Body of pancreas (tissue), 4 donors: ENCODE data around the gene LMBR1L. TPM values are rescaled to one million over a fixed set of nuclear protein-coding genes. Genes with fewer than 3 reads are reported as not detected.

Experiments used
- ATAC-seq: fragments of 150-250 bp; one replicate; pipeline ENCODE4 v1.9.1; 2016
- DNase-seq, 4 donors: peaks; one replicate each; pipeline ENCODE4 v3.0.0-alpha.2; 2019
- H3K27ac ChIP-seq, 4 donors: fragments of 200-600 bp; sonication (generic); 1 replicate in 3 of 4; 2 replicates in 1 of 4; pipeline versions ENCODE4 v1.5.1 to v1.6.1; 2016 to 2019; ENCODE audit warnings: mild to moderate bottlenecking in 1 of 4, mixed read lengths in 1 of 4, moderate library complexity in 1 of 4
- H3K27me3 ChIP-seq, 2 donors: fragments of 200-600 bp; sonication (generic); one replicate each; pipeline ENCODE4 v1.6.0; 2016; ENCODE audit warnings: mild to moderate bottlenecking in 1 of 2
- H3K36me3 ChIP-seq, 2 donors: fragments of 200-600 bp; sonication (generic); replicated peaks in 1 of 2; 2 replicates each; pipeline ENCODE4 v1.5.1; 2016; ENCODE audit warnings: low read depth in 2 of 2; ENCODE audit not compliant: insufficient read depth in 1 of 2
- H3K4me1 ChIP-seq: fragments of 200-600 bp; sonication (generic); one replicate; pipeline ENCODE4 v1.6.0; 2016
- H3K4me3 ChIP-seq, 2 donors: fragments of 200-600 bp; sonication (generic); 1 replicate in 1 of 2; 2 replicates in 1 of 2; pipeline ENCODE4 v1.5.1; 2016 to 2019
- H3K9me3 ChIP-seq, 3 donors: fragments of 200-600 bp; sonication (generic); 1 replicate in 2 of 3; 2 replicates in 1 of 3; pipeline ENCODE4 v1.5.1; 2016
- CTCF ChIP-seq, 7 experiments: fragments of 450-650 bp in 4 of 7; fragments of 200-600 bp in 3 of 7; sonication (generic) in 3 of 7; IDR thresholded peaks; one replicate each; pipeline ENCODE4 v1.5.1; 2016 to 2019; ENCODE audit warnings: antibody characterized with exemption in 7 of 7
- POLR2A ChIP-seq, 3 donors: fragments of 450-650 bp; IDR thresholded peaks; one replicate each; pipeline ENCODE4 v1.6.1; 2016; ENCODE audit warnings: antibody characterized with exemption in 3 of 3, mild to moderate bottlenecking in 2 of 3
- WGBS, 2 donors: methylation state at CpG; one replicate each; pipeline ENCODE4 v1.1.5; 2017; 5-methylcytosine and 5-hydroxymethylcytosine counted together
- intact Hi-C: fragments of 100-400 bp; cut with DNase I; formaldehyde crosslinking; loops from one replicate; pipeline ENCODE4 v1.15.1; 2023
- small RNA-seq: library from RNA; depleted of rRNA; stranded (forward); fragments of <200 nt; gene quantifications from one replicate; pipeline ENCODE3, GENCODE V24; 2016
- total RNA-seq, 2 donors: library from RNA; depleted of rRNA; stranded (reverse); fragments of >200 nt; gene quantifications; one replicate each; pipeline ENCODE4 v1.1.0, GENCODE V29; 2016

LMBR1L gene
- total RNA-seq, 2 donors from 2014 or later: 40.7 to 53.7 TPM

GRCh38 chr12:49050507-49051372, 59.9 kb downstream of the LMBR1L start:
- H3K36me3 ChIP-seq: peaks cover 4 to 66% of the 10 kb centered on the region in 2 donors
- DNase-seq: peak in 1 of 4 donors; percentile 4
- 87 to 95% methylated on average over 10 to 13 of the region's 13 CpGs for WGBS, 2 donors

GRCh38 chr12:49049566-49050224, 61.0 kb downstream of the LMBR1L start:
- no peak for TF ChIP-seq POLR2A (IDR thresholded peaks at IDR 0.05)
- TF ChIP-seq CTCF (IDR thresholded peaks at IDR 0.05): no peak
- intact Hi-C loops: no loop called here
- ATAC-seq: no peak
- no peak for DNase-seq
- Histone ChIP-seq H3K4me1 (peaks cover 11% of the 10 kb centered on the region), H3K9me3 (no peaks in the 10 kb centered on the region), H3K27me3 (no peaks in the 10 kb centered on the region), H3K36me3 (peaks cover 9 to 75% of the 10 kb centered on the region in 2 donors), H3K4me3 (no peak overlapping the region), H3K27ac (no peak overlapping the region)
- WGBS, 2 donors: 87 to 91% methylated on average over 18 to 20 of the region's 20 CpGs

More at GRCh38 chr12:49050507-49051372, 59.9 kb downstream of the LMBR1L start:
- Histone ChIP-seq H3K4me1 (peaks cover 21% of the 10 kb centered on the region), H3K27me3 (no peaks in the 10 kb centered on the region), H3K4me3 (no peak overlapping the region), H3K9me3 (no peaks in the 10 kb centered on the region), H3K27ac (no peak overlapping the region)
- intact Hi-C loops: no loop called here
- TF ChIP-seq CTCF (IDR thresholded peaks at IDR 0.05) (no peak), POLR2A (IDR thresholded peaks at IDR 0.05) (no peak)
- ATAC-seq: no peak

GRCh38 chr12:49048953-49049352, 61.7 kb downstream of the LMBR1L start:
- H3K4me1 ChIP-seq: peaks cover 3% of the 10 kb centered on the region
- ATAC-seq (no peak), DNase-seq (no peak)
- no peaks in the 10 kb centered on the region for H3K27me3 ChIP-seq
- 89 to 95% methylated on average over 10 of the region's 10 CpGs for WGBS, 2 donors
- peaks cover 14 to 79% of the 10 kb centered on the region in 2 donors for H3K36me3 ChIP-seq
- H3K27ac ChIP-seq: no peak overlapping the region
- no peaks in the 10 kb centered on the region for H3K9me3 ChIP-seq
- no peak overlapping the region for H3K4me3 ChIP-seq
- TF ChIP-seq POLR2A (IDR thresholded peaks at IDR 0.05) (no peak), CTCF (IDR thresholded peaks at IDR 0.05) (no peak)
- intact Hi-C loops: no loop called here

Small RNAs within 50 kb of the gene (small RNA-seq; reads per million reads assigned to genes)
- gene RF00019: not detected

Other genes starting within 250 kb of the LMBR1L start
- gene RND1, start 245.0 kb downstream of the LMBR1L start, total RNA-seq: 1 to 10 TPM in 1 of 2 donors, not detected in 1; 1.6 TPM
- gene FKBP11, start 185.4 kb downstream of the LMBR1L start, total RNA-seq: 10 to 100 TPM; 31.1 to 98.6 TPM
- gene ARF3, start 153.4 kb downstream of the LMBR1L start, total RNA-seq: 10 to 100 TPM; 22.3 to 24.1 TPM
- gene WNT10B, start 139.1 kb downstream of the LMBR1L start, total RNA-seq: 1 to 10 TPM in 1 of 2 donors, not detected in 1; 1.3 TPM
- not detected for gene WNT1, start 132.5 kb downstream of the LMBR1L start, total RNA-seq
- under 1 TPM in 1 of 2 donors, not detected in 1; 0.66 TPM for gene DDN, start 111.5 kb downstream of the LMBR1L start, total RNA-seq
- 10 to 100 TPM; 25.4 to 26.4 TPM for gene PRKAG1, start 92.1 kb downstream of the LMBR1L start, total RNA-seq
- 10 to 100 TPM; 38.4 to 51.1 TPM for gene KMT2D, start 50.1 kb downstream of the LMBR1L start, total RNA-seq
- gene RHEBL1, start 40.9 kb downstream of the LMBR1L start, total RNA-seq: not detected
- not detected for gene DHH, start 16.0 kb downstream of the LMBR1L start, total RNA-seq
- gene TUBA1B, start 20.5 kb upstream of the LMBR1L start, total RNA-seq: 100 to 1,000 TPM; 121 to 165 TPM
- 10 to 100 TPM; 36.6 to 44.5 TPM for gene TUBA1A, start 78.2 kb upstream of the LMBR1L start, total RNA-seq
- gene TUBA1C, start 154.2 kb upstream of the LMBR1L start, total RNA-seq: 10 to 100 TPM; 32.6 to 39.2 TPM
- gene PRPH, start 184.3 kb upstream of the LMBR1L start, total RNA-seq: 1 to 10 TPM in 1 of 2 donors, not detected in 1; 9.6 TPM
- not detected for gene TROAP, start 212.4 kb upstream of the LMBR1L start, total RNA-seq
- gene C1QL4, start 226.3 kb upstream of the LMBR1L start, total RNA-seq: not detected
- gene DNAJC22, start 236.0 kb upstream of the LMBR1L start, total RNA-seq: 10 to 100 TPM in 1 of 2 donors, 1 to 10 TPM in 1; 7.3 to 10.9 TPM